Stomach (tissue), 4 donors: ENCODE measurements around the gene FAM47C.

Experiments used
- EP300 ChIP-seq: sonication (generic); formaldehyde crosslinking; IDR thresholded peaks from one replicate; pipeline ENCODE4 v1.6.1; 2017; ENCODE audit warnings: antibody characterized with exemption
- POLR2A ChIP-seq, 4 donors: fragments of 450-650 bp; IDR thresholded peaks; one replicate each; pipeline ENCODE4 v1.6.1; 2016; ENCODE audit warnings: antibody characterized with exemption in 4 of 4, control low read depth in 2 of 4, mild to moderate bottlenecking in 1 of 4, moderate library complexity in 1 of 4
- POLR2AphosphoS5 ChIP-seq, 3 donors: sonication (generic); formaldehyde crosslinking; IDR thresholded peaks; one replicate each; pipeline ENCODE4 v1.6.1; 2016; ENCODE audit warnings: antibody characterized with exemption in 3 of 3
- TF ChIP-seq, protein P1 (sequence below), 7 experiments: fragments of 450-650 bp in 4 of 7; fragments of 200-600 bp in 3 of 7; sonication (generic) in 3 of 7; IDR thresholded peaks; one replicate each; pipeline ENCODE4 v1.5.1; 2016 to 2019; ENCODE audit warnings: antibody characterized with exemption in 7 of 7, control low read depth in 2 of 7, mild to moderate bottlenecking in 1 of 7

DNA sequence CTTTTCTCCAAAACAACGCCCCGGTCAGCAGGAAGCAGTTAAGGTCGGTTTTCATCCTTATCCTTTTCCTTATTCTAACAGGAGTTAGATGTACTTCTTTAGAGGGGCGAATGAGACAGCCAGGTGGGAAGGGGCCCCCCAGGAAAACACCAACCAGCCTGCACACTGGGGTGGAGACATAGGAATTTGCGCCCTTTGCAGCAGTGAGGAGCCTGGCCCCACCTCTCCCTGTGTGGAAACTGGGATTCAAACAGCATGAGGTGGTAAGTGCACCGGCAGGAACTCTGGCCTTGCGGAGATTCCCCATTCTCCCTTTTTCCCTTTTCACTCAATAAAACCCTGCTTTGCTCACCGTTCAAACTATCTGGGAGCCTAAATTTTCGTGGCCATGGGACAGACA, 8.0 kb upstream of the FAM47C start:
- TF ChIP-seq POLR2A (IDR thresholded peaks at IDR 0.05) (no peak), POLR2AphosphoS5 (IDR thresholded peaks at IDR 0.05) (no peak), EP300 (no peak)
- TF ChIP-seq, protein P1, sequence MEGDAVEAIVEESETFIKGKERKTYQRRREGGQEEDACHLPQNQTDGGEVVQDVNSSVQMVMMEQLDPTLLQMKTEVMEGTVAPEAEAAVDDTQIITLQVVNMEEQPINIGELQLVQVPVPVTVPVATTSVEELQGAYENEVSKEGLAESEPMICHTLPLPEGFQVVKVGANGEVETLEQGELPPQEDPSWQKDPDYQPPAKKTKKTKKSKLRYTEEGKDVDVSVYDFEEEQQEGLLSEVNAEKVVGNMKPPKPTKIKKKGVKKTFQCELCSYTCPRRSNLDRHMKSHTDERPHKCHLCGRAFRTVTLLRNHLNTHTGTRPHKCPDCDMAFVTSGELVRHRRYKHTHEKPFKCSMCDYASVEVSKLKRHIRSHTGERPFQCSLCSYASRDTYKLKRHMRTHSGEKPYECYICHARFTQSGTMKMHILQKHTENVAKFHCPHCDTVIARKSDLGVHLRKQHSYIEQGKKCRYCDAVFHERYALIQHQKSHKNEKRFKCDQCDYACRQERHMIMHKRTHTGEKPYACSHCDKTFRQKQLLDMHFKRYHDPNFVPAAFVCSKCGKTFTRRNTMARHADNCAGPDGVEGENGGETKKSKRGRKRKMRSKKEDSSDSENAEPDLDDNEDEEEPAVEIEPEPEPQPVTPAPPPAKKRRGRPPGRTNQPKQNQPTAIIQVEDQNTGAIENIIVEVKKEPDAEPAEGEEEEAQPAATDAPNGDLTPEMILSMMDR (IDR thresholded peaks at IDR 0.05): no peak
